ENCODE results near the gene INPP5B. TPM values are rescaled to one million over a fixed set of nuclear protein-coding genes. Genes with fewer than 3 reads are reported as not detected.

Gene INPP5B
- total and polyA plus RNA-seq, 2 of the 13 experiments (the other 11 are each of a cell fraction or from before 2014, with no cell fraction given), result 9.0 to 9.8 TPM

DNA sequence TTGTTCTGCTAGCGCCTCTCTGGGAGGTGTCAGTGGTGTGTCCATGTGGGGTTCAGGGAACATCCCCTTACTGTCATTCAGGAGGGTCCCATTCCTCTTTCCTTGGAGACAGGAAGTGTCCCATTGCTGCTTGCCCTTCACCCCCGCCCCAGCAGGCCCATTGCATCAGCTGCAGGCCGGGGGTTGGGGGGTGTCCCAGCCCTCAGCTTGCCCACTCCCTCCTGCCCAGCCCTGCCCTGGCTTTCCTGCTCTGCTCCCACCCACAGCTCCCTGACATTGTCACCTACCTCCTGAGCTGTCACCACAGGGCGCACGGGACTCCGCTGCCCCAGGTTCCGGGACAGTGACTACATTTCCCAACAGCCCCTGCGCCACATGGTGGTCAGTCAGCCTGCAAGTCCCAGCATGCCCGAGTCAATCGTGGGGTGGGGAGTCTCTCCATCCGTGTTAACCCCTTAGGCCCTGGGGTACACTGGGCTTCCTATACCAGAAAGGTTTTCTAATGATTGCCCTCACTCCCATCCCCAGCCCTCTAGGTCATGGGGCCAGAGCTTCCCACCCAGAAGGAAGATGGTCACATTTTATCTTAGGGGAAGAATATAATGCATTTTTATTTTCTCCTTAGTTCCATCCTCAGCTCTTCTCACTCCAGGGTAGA is at the start of gene INPP5B (continued):
- peak; percentile 14; the same call in 1 of the 2 replicates for TF ChIP-seq HNF4A (CRISPR knock-in tag; IDR thresholded peaks at IDR 0.05)
- TF ChIP-seq, protein P1, sequence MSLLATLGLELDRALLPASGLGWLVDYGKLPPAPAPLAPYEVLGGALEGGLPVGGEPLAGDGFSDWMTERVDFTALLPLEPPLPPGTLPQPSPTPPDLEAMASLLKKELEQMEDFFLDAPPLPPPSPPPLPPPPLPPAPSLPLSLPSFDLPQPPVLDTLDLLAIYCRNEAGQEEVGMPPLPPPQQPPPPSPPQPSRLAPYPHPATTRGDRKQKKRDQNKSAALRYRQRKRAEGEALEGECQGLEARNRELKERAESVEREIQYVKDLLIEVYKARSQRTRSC (CRISPR knock-in tag; IDR thresholded peaks at IDR 0.05; ENCODE audit: low read depth), result no peak
- peak; percentile 13; the same call in 1 of the 2 replicates for TF ChIP-seq MIER2 (CRISPR knock-in tag; IDR thresholded peaks at IDR 0.05)
- TF ChIP-seq MED13 (CRISPR knock-in tag; IDR thresholded peaks at IDR 0.05), result no peak
- TF ChIP-seq SALL1 (CRISPR knock-in tag; IDR thresholded peaks at IDR 0.05), result peak; percentile 74
- TF ChIP-seq GABPB1 (CRISPR knock-in tag; IDR thresholded peaks at IDR 0.05), result peak; percentile 90
- TF ChIP-seq, protein P2, sequence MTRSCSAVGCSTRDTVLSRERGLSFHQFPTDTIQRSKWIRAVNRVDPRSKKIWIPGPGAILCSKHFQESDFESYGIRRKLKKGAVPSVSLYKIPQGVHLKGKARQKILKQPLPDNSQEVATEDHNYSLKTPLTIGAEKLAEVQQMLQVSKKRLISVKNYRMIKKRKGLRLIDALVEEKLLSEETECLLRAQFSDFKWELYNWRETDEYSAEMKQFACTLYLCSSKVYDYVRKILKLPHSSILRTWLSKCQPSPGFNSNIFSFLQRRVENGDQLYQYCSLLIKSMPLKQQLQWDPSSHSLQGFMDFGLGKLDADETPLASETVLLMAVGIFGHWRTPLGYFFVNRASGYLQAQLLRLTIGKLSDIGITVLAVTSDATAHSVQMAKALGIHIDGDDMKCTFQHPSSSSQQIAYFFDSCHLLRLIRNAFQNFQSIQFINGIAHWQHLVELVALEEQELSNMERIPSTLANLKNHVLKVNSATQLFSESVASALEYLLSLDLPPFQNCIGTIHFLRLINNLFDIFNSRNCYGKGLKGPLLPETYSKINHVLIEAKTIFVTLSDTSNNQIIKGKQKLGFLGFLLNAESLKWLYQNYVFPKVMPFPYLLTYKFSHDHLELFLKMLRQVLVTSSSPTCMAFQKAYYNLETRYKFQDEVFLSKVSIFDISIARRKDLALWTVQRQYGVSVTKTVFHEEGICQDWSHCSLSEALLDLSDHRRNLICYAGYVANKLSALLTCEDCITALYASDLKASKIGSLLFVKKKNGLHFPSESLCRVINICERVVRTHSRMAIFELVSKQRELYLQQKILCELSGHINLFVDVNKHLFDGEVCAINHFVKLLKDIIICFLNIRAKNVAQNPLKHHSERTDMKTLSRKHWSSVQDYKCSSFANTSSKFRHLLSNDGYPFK (CRISPR knock-in tag; IDR thresholded peaks at IDR 0.05; ENCODE audit: borderline replicate concordance), result peak; percentile 62; the same call in 1 of the 2 replicates
- peak; percentile 99 for TF ChIP-seq THAP11 (CRISPR knock-in tag; IDR thresholded peaks at IDR 0.05)
- peak; percentile 51; the same call in 1 of the 2 replicates for TF ChIP-seq ZNF431 (CRISPR knock-in tag; IDR thresholded peaks at IDR 0.05; ENCODE audit: borderline replicate concordance, low read depth)
- TF ChIP-seq, protein P3, sequence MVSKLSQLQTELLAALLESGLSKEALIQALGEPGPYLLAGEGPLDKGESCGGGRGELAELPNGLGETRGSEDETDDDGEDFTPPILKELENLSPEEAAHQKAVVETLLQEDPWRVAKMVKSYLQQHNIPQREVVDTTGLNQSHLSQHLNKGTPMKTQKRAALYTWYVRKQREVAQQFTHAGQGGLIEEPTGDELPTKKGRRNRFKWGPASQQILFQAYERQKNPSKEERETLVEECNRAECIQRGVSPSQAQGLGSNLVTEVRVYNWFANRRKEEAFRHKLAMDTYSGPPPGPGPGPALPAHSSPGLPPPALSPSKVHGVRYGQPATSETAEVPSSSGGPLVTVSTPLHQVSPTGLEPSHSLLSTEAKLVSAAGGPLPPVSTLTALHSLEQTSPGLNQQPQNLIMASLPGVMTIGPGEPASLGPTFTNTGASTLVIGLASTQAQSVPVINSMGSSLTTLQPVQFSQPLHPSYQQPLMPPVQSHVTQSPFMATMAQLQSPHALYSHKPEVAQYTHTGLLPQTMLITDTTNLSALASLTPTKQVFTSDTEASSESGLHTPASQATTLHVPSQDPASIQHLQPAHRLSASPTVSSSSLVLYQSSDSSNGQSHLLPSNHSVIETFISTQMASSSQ (IDR thresholded peaks at IDR 0.05; ENCODE audit: low read depth), result no peak
- TF ChIP-seq, protein P3 (CRISPR knock-in tag; IDR thresholded peaks at IDR 0.05; ENCODE audit: borderline replicate concordance), result peak; percentile 52; the same call in 1 of the 2 replicates
- TF ChIP-seq, protein P4, sequence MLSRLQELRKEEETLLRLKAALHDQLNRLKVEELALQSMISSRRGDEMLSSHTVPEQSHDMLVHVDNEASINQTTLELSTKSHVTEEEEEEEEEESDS (CRISPR knock-in tag; IDR thresholded peaks at IDR 0.05; ENCODE audit: borderline replicate concordance), result no peak
- TF ChIP-seq, protein P5, sequence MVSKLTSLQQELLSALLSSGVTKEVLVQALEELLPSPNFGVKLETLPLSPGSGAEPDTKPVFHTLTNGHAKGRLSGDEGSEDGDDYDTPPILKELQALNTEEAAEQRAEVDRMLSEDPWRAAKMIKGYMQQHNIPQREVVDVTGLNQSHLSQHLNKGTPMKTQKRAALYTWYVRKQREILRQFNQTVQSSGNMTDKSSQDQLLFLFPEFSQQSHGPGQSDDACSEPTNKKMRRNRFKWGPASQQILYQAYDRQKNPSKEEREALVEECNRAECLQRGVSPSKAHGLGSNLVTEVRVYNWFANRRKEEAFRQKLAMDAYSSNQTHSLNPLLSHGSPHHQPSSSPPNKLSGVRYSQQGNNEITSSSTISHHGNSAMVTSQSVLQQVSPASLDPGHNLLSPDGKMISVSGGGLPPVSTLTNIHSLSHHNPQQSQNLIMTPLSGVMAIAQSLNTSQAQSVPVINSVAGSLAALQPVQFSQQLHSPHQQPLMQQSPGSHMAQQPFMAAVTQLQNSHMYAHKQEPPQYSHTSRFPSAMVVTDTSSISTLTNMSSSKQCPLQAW (CRISPR knock-in tag; IDR thresholded peaks at IDR 0.05), result peak; percentile 70
- TF ChIP-seq, protein P6, sequence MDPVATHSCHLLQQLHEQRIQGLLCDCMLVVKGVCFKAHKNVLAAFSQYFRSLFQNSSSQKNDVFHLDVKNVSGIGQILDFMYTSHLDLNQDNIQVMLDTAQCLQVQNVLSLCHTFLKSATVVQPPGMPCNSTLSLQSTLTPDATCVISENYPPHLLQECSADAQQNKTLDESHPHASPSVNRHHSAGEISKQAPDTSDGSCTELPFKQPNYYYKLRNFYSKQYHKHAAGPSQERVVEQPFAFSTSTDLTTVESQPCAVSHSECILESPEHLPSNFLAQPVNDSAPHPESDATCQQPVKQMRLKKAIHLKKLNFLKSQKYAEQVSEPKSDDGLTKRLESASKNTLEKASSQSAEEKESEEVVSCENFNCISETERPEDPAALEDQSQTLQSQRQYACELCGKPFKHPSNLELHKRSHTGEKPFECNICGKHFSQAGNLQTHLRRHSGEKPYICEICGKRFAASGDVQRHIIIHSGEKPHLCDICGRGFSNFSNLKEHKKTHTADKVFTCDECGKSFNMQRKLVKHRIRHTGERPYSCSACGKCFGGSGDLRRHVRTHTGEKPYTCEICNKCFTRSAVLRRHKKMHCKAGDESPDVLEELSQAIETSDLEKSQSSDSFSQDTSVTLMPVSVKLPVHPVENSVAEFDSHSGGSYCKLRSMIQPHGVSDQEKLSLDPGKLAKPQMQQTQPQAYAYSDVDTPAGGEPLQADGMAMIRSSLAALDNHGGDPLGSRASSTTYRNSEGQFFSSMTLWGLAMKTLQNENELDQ (CRISPR knock-in tag; IDR thresholded peaks at IDR 0.05; ENCODE audit: borderline replicate concordance), result no peak
- TF ChIP-seq TSC22D2 (CRISPR knock-in tag; IDR thresholded peaks at IDR 0.05; ENCODE audit: borderline replicate concordance), result no peak
